A549 treated with DMSO at 1 μM for 4 hours (cell line): ENCODE data around the gene LRP2BP. TPM values are rescaled to one million over a fixed set of nuclear protein-coding genes. Genes with fewer than 3 reads are reported as not detected.

Experiments
- total RNA-seq: library from RNA; stranded (reverse); fragments of 200-300 nt; extraction: Qiagen RNA extraction; gene quantifications from 5 replicates; pipeline ENCODE4 v1.2.3, GENCODE V29; 2022; ENCODE audit warnings: low read depth

Gene LRP2BP
- 0.09 to 0.15 TPM (median 0.11 TPM) in 5 replicates for total RNA-seq

DNA sequence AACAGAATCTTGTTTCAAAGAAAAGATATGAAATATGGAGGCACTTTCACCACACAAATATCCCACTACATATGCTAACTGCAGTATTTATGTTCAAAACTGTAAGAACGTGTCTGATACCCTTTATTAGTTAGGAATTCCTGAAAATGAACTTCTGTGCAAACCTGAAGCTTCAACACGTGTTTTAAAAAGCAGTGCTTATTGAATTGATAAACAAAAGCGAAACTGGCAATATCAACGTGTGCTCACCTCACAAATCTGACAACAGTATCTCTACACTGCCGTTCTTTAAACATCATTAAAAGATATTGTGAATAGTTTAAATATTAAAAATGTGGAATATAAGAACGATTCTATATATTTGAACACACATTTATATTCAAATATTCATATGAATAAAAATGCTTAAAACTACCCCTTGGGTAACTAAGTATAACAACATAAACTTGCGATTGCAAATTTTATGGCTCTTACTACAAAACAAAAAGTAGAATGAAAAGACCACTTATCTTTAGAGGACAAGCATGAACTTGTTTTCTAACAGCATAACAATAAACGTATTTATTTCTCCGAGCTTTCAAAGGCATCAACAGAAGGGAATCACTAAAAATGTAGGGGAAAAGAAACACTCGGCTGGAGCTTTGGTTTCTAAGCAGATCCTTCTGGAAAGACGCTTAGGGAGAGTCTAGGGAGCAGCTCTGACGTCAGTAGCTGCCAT, at the start of gene LRP2BP:
Gene LRP2BP, minus strand, starts transcription at position 687 of the 718 bp plus-strand sequence. CDS start 17,738 bp downstream, outside the sequence.

DNA sequence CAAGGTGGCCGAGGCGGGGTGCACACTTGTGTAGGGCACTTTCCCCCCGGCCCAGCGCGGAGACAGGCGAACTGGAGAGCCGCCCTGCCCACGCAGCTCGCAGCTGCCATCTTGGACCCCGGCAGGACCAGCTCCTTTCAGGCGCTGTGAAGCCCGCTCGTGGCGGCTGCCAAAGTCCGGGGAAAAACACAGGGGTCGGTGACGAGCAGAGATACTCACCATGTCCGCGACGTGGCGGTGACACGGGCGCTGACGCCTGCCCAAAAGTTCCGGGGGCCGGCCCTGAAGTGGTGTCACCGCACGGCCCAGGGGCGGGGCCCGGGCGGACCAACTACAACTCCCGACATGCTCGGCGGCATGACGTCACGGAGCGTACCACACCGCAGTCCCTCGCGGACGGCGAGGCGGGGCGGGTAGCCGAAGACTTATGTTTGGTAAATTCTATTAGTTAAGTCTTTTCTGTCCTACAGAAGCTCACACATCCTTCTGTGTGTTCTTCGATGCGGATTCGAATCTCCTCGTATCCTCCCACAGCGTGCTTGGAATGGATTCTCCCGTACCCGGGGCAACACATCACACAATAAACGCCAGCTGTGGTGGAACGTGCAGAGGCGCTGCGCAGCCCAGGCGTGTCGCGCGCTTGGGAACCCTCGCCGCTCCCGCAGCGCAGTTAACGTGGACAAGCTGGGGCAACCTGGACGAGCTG, 30.1 kb upstream of the LRP2BP start, which contains the start of gene UFSP2:
Gene UFSP2, minus strand, starts transcription at position 318 of the 706 bp plus-strand sequence. Its CDS starts 96 bp downstream, at position 222.

DNA sequence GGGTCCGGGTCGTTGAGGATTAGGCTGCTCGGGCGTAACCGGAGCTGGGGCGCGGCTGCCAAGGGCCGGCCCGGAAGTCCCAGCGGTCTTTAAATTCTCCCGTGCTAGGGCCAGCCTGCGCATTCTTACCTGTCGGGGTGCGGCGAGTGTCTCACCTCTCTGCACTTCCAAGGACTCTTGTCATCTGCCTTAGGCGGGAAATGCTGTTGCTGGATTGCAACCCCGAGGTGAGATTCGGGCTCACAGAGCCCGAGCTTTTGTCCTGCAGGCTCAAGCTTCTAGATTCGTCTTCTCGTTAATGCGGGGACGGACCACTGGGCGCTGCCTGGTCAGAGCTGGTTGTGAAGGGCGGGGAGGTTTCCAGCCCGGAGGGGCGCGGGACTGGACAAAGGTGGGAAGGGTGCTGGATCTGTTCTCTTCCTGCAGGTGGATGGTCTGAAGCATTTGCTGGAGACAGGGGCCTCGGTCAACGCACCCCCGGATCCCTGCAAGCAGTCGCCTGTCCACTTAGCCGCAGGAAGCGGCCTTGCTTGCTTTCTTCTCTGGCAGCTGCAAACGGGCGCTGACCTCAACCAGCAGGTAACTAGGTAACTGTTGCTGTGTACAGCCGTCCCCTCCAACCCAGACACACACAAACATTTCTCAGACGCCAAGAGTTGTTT, 1.1 kb upstream of the LRP2BP start, which contains the start of gene ANKRD37:
Gene ANKRD37, plus strand, starts transcription at position 118 of the 662 bp plus-strand sequence. Its CDS starts 83 bp downstream, at position 201.

Other genes with a start within 250 kb of the LRP2BP start
- 11.2 to 16.9 TPM (median 14.0 TPM) in 5 replicates for gene CFAP97, start 191.9 kb downstream of the LRP2BP start, total RNA-seq
- gene SNX25, start 186.3 kb downstream of the LRP2BP start, total RNA-seq, result 7.3 to 9.2 TPM (median 8.6 TPM) in 5 replicates
- 2.3 to 3.8 TPM (median 3.6 TPM) in 5 replicates for gene ANKRD37, start 917 bp upstream of the LRP2BP start, total RNA-seq
- 12.6 to 14.7 TPM (median 13.9 TPM) in 5 replicates for gene UFSP2, start 30.0 kb upstream of the LRP2BP start, total RNA-seq
- not detected in 5 replicates for gene CCDC110, start 75.8 kb upstream of the LRP2BP start, total RNA-seq
- gene PDLIM3, start 139.6 kb upstream of the LRP2BP start, total RNA-seq, result 0.10 to 0.32 TPM (median 0.26 TPM) in 5 replicates